ENCODE data around the gene CFAP47. TPM values are rescaled to one million over a fixed set of nuclear protein-coding genes. Genes with fewer than 3 reads are reported as not detected.

CFAP47 gene
- total RNA-seq, 4 donors from 2014 or later, result 0.14 TPM; not detected in 3

- no peaks in the 10 kb centered on the region for H3K27me3 ChIP-seq
Measured at GRCh38 chrX:36414056-36414455, 494.5 kb downstream of the CFAP47 start.

GRCh38 chrX:36422368-36422767 is 502.8 kb downstream of the CFAP47 start:
- H3K4me1 ChIP-seq, result no peaks in the 10 kb centered on the region
- no peaks in the 10 kb centered on the region for H3K9me3 ChIP-seq
- H3K36me3 ChIP-seq, result no peaks in the 10 kb centered on the region
- no peaks in the 10 kb centered on the region for H3K27me3 ChIP-seq
- no peak overlapping the region for H3K27ac ChIP-seq
- no peak for DNase-seq
- no peak overlapping the region for H3K4me3 ChIP-seq
- in situ Hi-C loops (cut with MboI; ENCODE audit: low pct_ligation_motif_present in 1 of 4, low pct_unique_long_range_greater_than_20kb in 1 of 4, low sequenced_read_pairs in 3 of 4) (no loop called here), intact Hi-C loops (cut with DNase I; ENCODE audit: low total_unique reads) (no loop called here)
- TF ChIP-seq CTCF (IDR thresholded peaks at IDR 0.05), result no peak
- TF ChIP-seq EP300 (IDR thresholded peaks at IDR 0.05; ENCODE audit: low read depth), result no peak
- TF ChIP-seq POLR2A (IDR thresholded peaks at IDR 0.05), result no peak
- no peak for TF ChIP-seq POLR2AphosphoS5 (IDR thresholded peaks at IDR 0.05)
- 97% methylated on average over 1 of the region's 1 CpG; no CpG with 5 or more reads in 1 of the 2 donors for WGBS, 2 donors (ENCODE audit: low coverage in 1 of 2)

More at GRCh38 chrX:36414056-36414455, 494.5 kb downstream of the CFAP47 start:
- Histone ChIP-seq H3K9me3 (no peaks in the 10 kb centered on the region), H3K36me3 (no peaks in the 10 kb centered on the region), H3K27ac (no peak overlapping the region), H3K4me1 (no peaks in the 10 kb centered on the region), H3K4me3 (no peak overlapping the region)
- WGBS, 2 donors (ENCODE audit: low coverage in 1 of 2), result 83% methylated on average over 2 of the region's 2 CpGs; no CpG with 5 or more reads in 1 of the 2 donors
- no peak for DNase-seq
- TF ChIP-seq POLR2A (IDR thresholded peaks at IDR 0.05), result no peak
- no peak for TF ChIP-seq CTCF (IDR thresholded peaks at IDR 0.05)
- TF ChIP-seq EP300 (IDR thresholded peaks at IDR 0.05; ENCODE audit: low read depth), result no peak
- TF ChIP-seq POLR2AphosphoS5 (IDR thresholded peaks at IDR 0.05), result no peak
- in situ Hi-C loops (cut with MboI; ENCODE audit: low pct_ligation_motif_present in 1 of 4, low pct_unique_long_range_greater_than_20kb in 1 of 4, low sequenced_read_pairs in 3 of 4), result no loop called here
- intact Hi-C loops (cut with DNase I; ENCODE audit: low total_unique reads), result no loop called here

- no peaks in the 10 kb centered on the region for H3K27me3 ChIP-seq
- H3K27ac ChIP-seq, result no peak overlapping the region
- no peak overlapping the region for H3K4me3 ChIP-seq
- no peaks in the 10 kb centered on the region for H3K4me1 ChIP-seq
- in situ Hi-C loops (cut with MboI; ENCODE audit: low pct_ligation_motif_present in 1 of 4, low pct_unique_long_range_greater_than_20kb in 1 of 4, low sequenced_read_pairs in 3 of 4) (no loop called here), intact Hi-C loops (cut with DNase I; ENCODE audit: low total_unique reads) (no loop called here)
- no peak for DNase-seq
- H3K9me3 ChIP-seq, result no peaks in the 10 kb centered on the region
- no peak for TF ChIP-seq EP300 (IDR thresholded peaks at IDR 0.05; ENCODE audit: low read depth)
- no peak for TF ChIP-seq CTCF (IDR thresholded peaks at IDR 0.05)
- TF ChIP-seq POLR2AphosphoS5 (IDR thresholded peaks at IDR 0.05), result no peak
- no peak for TF ChIP-seq POLR2A (IDR thresholded peaks at IDR 0.05)
- 69 to 80% methylated on average over 1 to 3 of the region's 3 CpGs for WGBS, 2 donors (ENCODE audit: low coverage in 1 of 2)
- H3K36me3 ChIP-seq, result no peaks in the 10 kb centered on the region
Measured at GRCh38 chrX:36431819-36432218, 512.3 kb downstream of the CFAP47 start.

GRCh38 chrX:36434522-36434921 is 515.0 kb downstream of the CFAP47 start:
- Histone ChIP-seq H3K9me3 (no peaks in the 10 kb centered on the region), H3K36me3 (no peaks in the 10 kb centered on the region), H3K4me3 (no peak overlapping the region), H3K27ac (no peak overlapping the region), H3K27me3 (no peaks in the 10 kb centered on the region), H3K4me1 (no peaks in the 10 kb centered on the region)
- intact Hi-C loops (cut with DNase I; ENCODE audit: low total_unique reads) (no loop called here), in situ Hi-C loops (cut with MboI; ENCODE audit: low pct_ligation_motif_present in 1 of 4, low pct_unique_long_range_greater_than_20kb in 1 of 4, low sequenced_read_pairs in 3 of 4) (no loop called here)
- no peak for TF ChIP-seq CTCF (IDR thresholded peaks at IDR 0.05)
- no peak for TF ChIP-seq EP300 (IDR thresholded peaks at IDR 0.05; ENCODE audit: low read depth)
- no peak for TF ChIP-seq POLR2A (IDR thresholded peaks at IDR 0.05)
- no peak for TF ChIP-seq POLR2AphosphoS5 (IDR thresholded peaks at IDR 0.05)
- no peak for DNase-seq
- 81% methylated on average over 1 of the region's 1 CpG; no CpG with 5 or more reads in 1 of the 2 donors for WGBS, 2 donors (ENCODE audit: low coverage in 1 of 2)

Small RNAs within 50 kb of the gene (small RNA-seq; reads per million reads assigned to genes)
- gene RNU6-641P, result 0 reads per million in 4 donors

Other genes with a start within 250 kb of the CFAP47 start
- not detected for gene MAGEB16, start 121.4 kb upstream of the CFAP47 start, total RNA-seq